Transverse colon (tissue), 4 donors: ENCODE results near the gene RHCG.

Source experiments
- CTCF ChIP-seq, 5 experiments: fragments of 200-600 bp in 3 of 5; fragments of 450-650 bp in 2 of 5; sonication (generic) in 3 of 5; IDR thresholded peaks; 1 replicate in 2 of 5; 2 replicates in 3 of 5; pipeline ENCODE4 v1.5.1; 2016 to 2017; ENCODE audit warnings: antibody characterized with exemption in 5 of 5, inconsistent platforms in 3 of 5, mild to moderate bottlenecking in 2 of 5, moderate library complexity in 1 of 5
- POLR2A ChIP-seq: fragments of 450-650 bp; IDR thresholded peaks from one replicate; pipeline ENCODE4 v1.6.1; 2016; ENCODE audit warnings: antibody characterized with exemption, mild to moderate bottlenecking, moderate library complexity
- POLR2AphosphoS5 ChIP-seq, 3 donors: sonication (generic); formaldehyde crosslinking; IDR thresholded peaks; one replicate each; pipeline ENCODE4 v1.6.1; 2016; ENCODE audit warnings: antibody characterized with exemption in 3 of 3

DNA sequence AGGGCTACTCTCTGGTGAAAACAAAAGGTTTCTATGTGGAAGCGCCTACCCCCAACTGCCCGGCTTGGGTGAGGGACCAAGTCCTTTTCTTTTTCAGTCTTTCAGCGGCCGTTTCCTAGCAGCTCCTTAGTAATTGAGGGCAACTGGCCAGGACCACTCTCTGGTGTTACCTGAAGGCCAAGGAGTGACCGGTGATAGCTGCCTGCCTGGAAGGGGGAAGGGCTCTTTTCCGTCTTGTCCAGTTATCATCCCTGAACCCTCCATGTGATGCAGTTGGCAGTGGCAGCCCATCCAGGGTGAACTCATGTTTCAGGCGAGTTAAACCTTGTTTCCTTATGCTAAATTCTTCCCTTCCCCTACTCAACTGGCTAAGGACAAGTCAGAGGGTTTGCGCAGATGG is 33.3 kb downstream of the RHCG start:
- TF ChIP-seq POLR2AphosphoS5 (IDR thresholded peaks at IDR 0.05): no peak
- TF ChIP-seq CTCF (IDR thresholded peaks at IDR 0.05): no peak
- no peak for TF ChIP-seq POLR2A
